HG03064 (cell line): ENCODE data around the gene SLC6A7.

ENCODE experiments used
- ATAC-seq: cut with Tn5 transposase; IDR thresholded peaks from one replicate; pipeline ENCODE4 v1.9.1; 2021; ENCODE audit warnings: low read depth; ENCODE audit not compliant: unreplicated experiment

The SLC6A7 gene

GRCh38 chr5:150189728-150190502, at the start of gene SLC6A7:
SLC6A7 (plus strand) TSS chr5:150190062; CDS start chr5:150190328, 266 bp downstream.
- ATAC-seq, result no peak

GRCh38 chr5:150140830-150141229, 49.0 kb upstream of the SLC6A7 start:
- ATAC-seq, result no peak

GRCh38 chr5:150141544-150142184, 48.2 kb upstream of the SLC6A7 start:
- no peak for ATAC-seq

GRCh38 chr5:150142185-150142958, 47.5 kb upstream of the SLC6A7 start:
- no peak for ATAC-seq

GRCh38 chr5:150142959-150143349, 46.9 kb upstream of the SLC6A7 start:
- ATAC-seq, result no peak

- no peak for ATAC-seq
Observed at GRCh38 chr5:150143350-150144245, 46.3 kb upstream of the SLC6A7 start.

GRCh38 chr5:150144246-150144801, 45.5 kb upstream of the SLC6A7 start:
- ATAC-seq, result no peak

- ATAC-seq, result no peak
Observed at GRCh38 chr5:150144879-150145278, 45.0 kb upstream of the SLC6A7 start.

- ATAC-seq, result no peak
Observed at GRCh38 chr5:150146235-150146634, 43.6 kb upstream of the SLC6A7 start.

- no peak for ATAC-seq
Observed at GRCh38 chr5:150146862-150147601, 42.8 kb upstream of the SLC6A7 start.

GRCh38 chr5:150147670-150148069, 42.2 kb upstream of the SLC6A7 start:
- no peak for ATAC-seq

- no peak for ATAC-seq
Observed at GRCh38 chr5:150148117-150148927, 41.5 kb upstream of the SLC6A7 start.

- no peak for ATAC-seq
Observed at GRCh38 chr5:150149618-150150017, 40.2 kb upstream of the SLC6A7 start.

- no peak for ATAC-seq
Observed at GRCh38 chr5:150152636-150153462, 37.0 kb upstream of the SLC6A7 start.

GRCh38 chr5:150153483-150153882, 36.4 kb upstream of the SLC6A7 start:
- ATAC-seq, result no peak

- no peak for ATAC-seq
Observed at GRCh38 chr5:150153957-150154617, 35.8 kb upstream of the SLC6A7 start.

- no peak for ATAC-seq
Observed at GRCh38 chr5:150154618-150155128, 35.2 kb upstream of the SLC6A7 start.
